C4-2B (cell line): ENCODE results near the gene EFCAB5.

Source experiments
- ZFX ChIP-seq: fragments of 450-650 bp; IDR thresholded peaks from 2 replicates; pipeline ENCODE4 v1.6.1; 2017
- TF ChIP-seq, protein P1 (sequence below): fragments of 450-650 bp; conservative IDR thresholded peaks from 2 replicates; pipeline ENCODE4 v1.5.1; 2017; ENCODE audit warnings: mild to moderate bottlenecking

DNA sequence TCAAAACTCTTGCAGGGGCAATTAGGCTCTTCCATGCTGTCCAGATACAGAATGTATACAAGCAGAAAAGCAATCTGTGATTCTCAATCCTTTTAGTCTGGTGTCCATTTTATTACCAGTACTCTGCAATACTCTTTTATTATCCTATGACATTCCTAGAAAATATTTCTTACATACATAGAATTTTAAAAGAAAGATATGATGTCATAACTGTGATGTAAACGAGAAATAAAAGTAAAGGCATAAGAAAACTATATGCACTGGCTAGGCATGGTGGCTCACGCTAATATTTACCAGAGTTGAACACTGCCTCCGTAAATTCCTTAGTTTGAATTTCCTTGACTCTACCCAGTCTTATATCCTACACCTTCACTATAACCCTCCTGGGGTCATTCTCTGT lies 55.0 kb downstream of the EFCAB5 start:
- TF ChIP-seq, protein P1, sequence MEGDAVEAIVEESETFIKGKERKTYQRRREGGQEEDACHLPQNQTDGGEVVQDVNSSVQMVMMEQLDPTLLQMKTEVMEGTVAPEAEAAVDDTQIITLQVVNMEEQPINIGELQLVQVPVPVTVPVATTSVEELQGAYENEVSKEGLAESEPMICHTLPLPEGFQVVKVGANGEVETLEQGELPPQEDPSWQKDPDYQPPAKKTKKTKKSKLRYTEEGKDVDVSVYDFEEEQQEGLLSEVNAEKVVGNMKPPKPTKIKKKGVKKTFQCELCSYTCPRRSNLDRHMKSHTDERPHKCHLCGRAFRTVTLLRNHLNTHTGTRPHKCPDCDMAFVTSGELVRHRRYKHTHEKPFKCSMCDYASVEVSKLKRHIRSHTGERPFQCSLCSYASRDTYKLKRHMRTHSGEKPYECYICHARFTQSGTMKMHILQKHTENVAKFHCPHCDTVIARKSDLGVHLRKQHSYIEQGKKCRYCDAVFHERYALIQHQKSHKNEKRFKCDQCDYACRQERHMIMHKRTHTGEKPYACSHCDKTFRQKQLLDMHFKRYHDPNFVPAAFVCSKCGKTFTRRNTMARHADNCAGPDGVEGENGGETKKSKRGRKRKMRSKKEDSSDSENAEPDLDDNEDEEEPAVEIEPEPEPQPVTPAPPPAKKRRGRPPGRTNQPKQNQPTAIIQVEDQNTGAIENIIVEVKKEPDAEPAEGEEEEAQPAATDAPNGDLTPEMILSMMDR = no peak
- TF ChIP-seq ZFX = no peak
